AG04449 (cell line): ENCODE measurements around the gene RBPJ.

Experiments used
- CTCF ChIA-PET: fragments of 350-600 bp; formaldehyde crosslinking; extraction: SDS; loops from one replicate; lab custom pipeline; 2021; ENCODE audit warnings: antibody characterized with exemption; lab: Yijun Ruan, JAX
- POLR2A ChIA-PET: fragments of 400-600, 350-600 bp; formaldehyde crosslinking; extraction: SDS; loops from one replicate; lab custom pipeline; 2020; ENCODE audit warnings: antibody characterized with exemption, inconsistent platforms; lab: Yijun Ruan, JAX
- DNase-seq: peaks from one replicate; pipeline ENCODE4 v3.0.0-alpha.2; 2010; ENCODE audit warnings: low read depth, low spot score
- H3K4me3 ChIP-seq: 2 replicates; pipeline ENCODE4 v1.5.1; 2011; ENCODE audit warnings: low read depth, mild to moderate bottlenecking, control low read depth, low read length
- CTCF ChIP-seq: IDR thresholded peaks from one replicate; pipeline ENCODE4 v1.5.1; 2011; ENCODE audit warnings: mild to moderate bottlenecking, moderate library complexity, low read length, control low read depth, inconsistent platforms; ENCODE audit not compliant: insufficient read depth; ENCODE audit errors: missing control alignments

Gene RBPJ

GRCh38 chr4:26368685-26369084 is 47.9 kb downstream of the RBPJ start:
- TF ChIP-seq CTCF, result no peak
- H3K4me3 ChIP-seq, result no peak overlapping the region
- DNase-seq, result no peak
- ChIA-PET CTCF (interaction anchor here (1.0 to 3.0 kb wide), 3 partner anchors 15 to 41 kb away, joined by 3 to 20 read pairs (median 4); no protein-coding TSS in a partner anchor), POLR2A (no interaction called here)

GRCh38 chr4:26369132-26369531 is 48.3 kb downstream of the RBPJ start:
- POLR2A ChIA-PET, result no interaction called here
- no peak for TF ChIP-seq CTCF
- CTCF ChIA-PET, result interaction anchor here (1.0 to 3.0 kb wide), 3 partner anchors 14 to 41 kb away, joined by 3 to 20 read pairs (median 4); no protein-coding TSS in a partner anchor
- DNase-seq, result no peak
- no peak overlapping the region for H3K4me3 ChIP-seq

GRCh38 chr4:26369581-26369980 is 48.8 kb downstream of the RBPJ start:
- ChIA-PET CTCF (interaction anchor here (1.0 to 3.0 kb wide), 3 partner anchors 14 to 42 kb away, joined by 3 to 20 read pairs (median 4); no protein-coding TSS in a partner anchor), POLR2A (no interaction called here)
- no peak for TF ChIP-seq CTCF
- no peak for DNase-seq
- H3K4me3 ChIP-seq, result no peak overlapping the region

GRCh38 chr4:26372076-26372475 is 51.3 kb downstream of the RBPJ start:
- DNase-seq, result no peak
- ChIA-PET CTCF (interaction anchor here (1.0 to 1.9 kb wide), 4 partner anchors 41 to 392 kb away, joined by 4 to 7 read pairs (median 6); no protein-coding TSS in a partner anchor), POLR2A (interaction anchor here (0.7 kb wide), 1 partner anchor 46 kb away, joined by 4 read pairs; no protein-coding TSS in a partner anchor)
- no peak for TF ChIP-seq CTCF
- no peak overlapping the region for H3K4me3 ChIP-seq

- H3K4me3 ChIP-seq, result no peak overlapping the region
- POLR2A ChIA-PET, result no interaction called here
- DNase-seq, result peak; percentile 28
- no peak for TF ChIP-seq CTCF
- CTCF ChIA-PET, result interaction anchor here (0.8 to 2.9 kb wide), 5 partner anchors 11 to 385 kb away, joined by 3 to 9 read pairs (median 7); no protein-coding TSS in a partner anchor
Measured at GRCh38 chr4:26372525-26373172, 51.8 kb downstream of the RBPJ start.

- CTCF ChIA-PET, result interaction anchor here (1.7 kb wide), 1 partner anchor 45 kb away, joined by 4 read pairs; no protein-coding TSS in a partner anchor
- DNase-seq, result no peak
- H3K4me3 ChIP-seq, result no peak overlapping the region
- TF ChIP-seq CTCF, result no peak
- POLR2A ChIA-PET, result no interaction called here
Measured at GRCh38 chr4:26375551-26375950, 54.7 kb downstream of the RBPJ start.
